T-helper 22 cell (primary cell): Measurements from ENCODE around the gene HSD17B4.
"Not testable (repeated sequence)": the region's sequence is repeated elsewhere in the genome, so short reads cannot be mapped to it uniquely, and the experiment has no call there.

ENCODE experiments used
- DNase-seq: peaks from one replicate; pipeline ENCODE4 v3.0.0-alpha.2; 2020; ENCODE audit warnings: low read depth

The HSD17B4 gene

GRCh38 chr5:119480629-119481028 is 28.3 kb downstream of the HSD17B4 start:
- not testable (repeated sequence) for DNase-seq

- no peak for DNase-seq
These were observed 30.9 kb downstream of the HSD17B4 start for GRCh38 chr5:119483155-119483554.

GRCh38 chr5:119484884-119485283 is 32.6 kb downstream of the HSD17B4 start:
- no peak for DNase-seq

- DNase-seq, result no peak
These were observed 49.4 kb downstream of the HSD17B4 start for GRCh38 chr5:119501671-119502179.

- DNase-seq, result not testable (repeated sequence)
These were observed 51.6 kb downstream of the HSD17B4 start for GRCh38 chr5:119503939-119504338.

- DNase-seq, result no peak
These were observed 60.0 kb downstream of the HSD17B4 start for GRCh38 chr5:119512277-119512676.

GRCh38 chr5:119515192-119515591 is 62.9 kb downstream of the HSD17B4 start:
- DNase-seq, result no peak

GRCh38 chr5:119517115-119517514 is 64.8 kb downstream of the HSD17B4 start:
- DNase-seq, result not testable (repeated sequence)

GRCh38 chr5:119521232-119521631 is 68.9 kb downstream of the HSD17B4 start:
- no peak for DNase-seq

- no peak for DNase-seq
These were observed 70.5 kb downstream of the HSD17B4 start for GRCh38 chr5:119522841-119523240.

GRCh38 chr5:119524485-119524884 is 72.2 kb downstream of the HSD17B4 start:
- DNase-seq, result no peak

GRCh38 chr5:119527351-119527750 is 75.1 kb downstream of the HSD17B4 start:
- DNase-seq, result no peak

GRCh38 chr5:119529811-119530210 is 77.5 kb downstream of the HSD17B4 start:
- DNase-seq, result no peak

- no peak for DNase-seq
These were observed 80.3 kb downstream of the HSD17B4 start for GRCh38 chr5:119532637-119533036.

GRCh38 chr5:119537704-119538103 is 85.4 kb downstream of the HSD17B4 start:
- DNase-seq, result no peak

- no peak for DNase-seq
These were observed 89.4 kb downstream of the HSD17B4 start for GRCh38 chr5:119541716-119542115.

GRCh38 chr5:119551819-119552218 is 99.5 kb downstream of the HSD17B4 start:
- DNase-seq, result no peak

- DNase-seq, result no peak
These were observed 102.3 kb downstream of the HSD17B4 start for GRCh38 chr5:119554597-119554996.

- no peak for DNase-seq
These were observed 118.6 kb downstream of the HSD17B4 start for GRCh38 chr5:119570910-119571309.

- DNase-seq, result no peak
These were observed 126.6 kb downstream of the HSD17B4 start for GRCh38 chr5:119578937-119579336.

- DNase-seq, result no peak
These were observed 130.7 kb downstream of the HSD17B4 start for GRCh38 chr5:119582987-119583386.

- DNase-seq, result no peak
These were observed 131.4 kb downstream of the HSD17B4 start for GRCh38 chr5:119583684-119584083.
